CD4-positive, alpha-beta T cell treated with Interleukin-2 at 100 ng/mL for 4 hours (primary cell): ENCODE results near the gene WDR20.
"Not testable (repeated sequence)": the region's sequence is repeated elsewhere in the genome, so short reads cannot be mapped to it uniquely, and the experiment has no call there.

Experiments
- DNase-seq: peaks from one replicate; pipeline ENCODE4 v3.0.0-alpha.2; 2020; ENCODE audit warnings: low spot score

The WDR20 gene

GRCh38 chr14:102171173-102172020, 31.7 kb downstream of the WDR20 start:
- DNase-seq, result no peak

DNA sequence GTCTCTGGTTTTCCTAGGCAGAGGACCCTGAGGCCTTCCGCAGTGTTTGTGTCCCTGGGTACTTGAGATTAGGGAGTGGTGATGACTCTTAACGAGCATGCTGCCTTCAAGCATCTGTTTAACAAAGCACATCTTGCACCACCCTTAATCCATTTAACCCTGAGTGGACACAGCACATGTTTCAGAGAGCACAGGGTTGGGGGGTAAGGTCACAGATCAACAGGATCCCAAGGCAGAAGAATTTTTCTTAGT, 32.2 kb downstream of the WDR20 start:
- not testable (repeated sequence) for DNase-seq

GRCh38 chr14:102172721-102173120, 33.0 kb downstream of the WDR20 start:
- not testable (repeated sequence) for DNase-seq

DNA sequence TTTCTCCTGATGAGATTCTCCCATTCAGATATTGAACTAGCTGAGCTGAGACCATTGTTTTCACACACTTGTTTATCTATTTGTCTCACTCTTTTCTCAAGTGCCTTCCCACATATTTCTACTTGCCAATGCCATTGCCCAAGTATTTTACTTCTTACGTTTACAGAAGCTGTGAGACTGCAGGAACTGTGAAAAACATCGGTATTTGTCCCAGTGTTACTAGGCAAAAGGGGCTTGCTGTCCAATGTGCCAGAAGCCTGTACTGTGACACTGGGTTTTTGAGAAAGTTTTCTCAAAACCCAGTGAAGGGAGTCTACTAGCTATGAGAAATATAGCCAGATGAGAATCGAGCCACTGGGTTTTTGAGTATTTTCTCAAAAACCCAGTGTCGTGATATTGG, 37.5 kb downstream of the WDR20 start:
- no peak for DNase-seq

GRCh38 chr14:102178806-102179205, 39.1 kb downstream of the WDR20 start:
- no peak for DNase-seq

DNA sequence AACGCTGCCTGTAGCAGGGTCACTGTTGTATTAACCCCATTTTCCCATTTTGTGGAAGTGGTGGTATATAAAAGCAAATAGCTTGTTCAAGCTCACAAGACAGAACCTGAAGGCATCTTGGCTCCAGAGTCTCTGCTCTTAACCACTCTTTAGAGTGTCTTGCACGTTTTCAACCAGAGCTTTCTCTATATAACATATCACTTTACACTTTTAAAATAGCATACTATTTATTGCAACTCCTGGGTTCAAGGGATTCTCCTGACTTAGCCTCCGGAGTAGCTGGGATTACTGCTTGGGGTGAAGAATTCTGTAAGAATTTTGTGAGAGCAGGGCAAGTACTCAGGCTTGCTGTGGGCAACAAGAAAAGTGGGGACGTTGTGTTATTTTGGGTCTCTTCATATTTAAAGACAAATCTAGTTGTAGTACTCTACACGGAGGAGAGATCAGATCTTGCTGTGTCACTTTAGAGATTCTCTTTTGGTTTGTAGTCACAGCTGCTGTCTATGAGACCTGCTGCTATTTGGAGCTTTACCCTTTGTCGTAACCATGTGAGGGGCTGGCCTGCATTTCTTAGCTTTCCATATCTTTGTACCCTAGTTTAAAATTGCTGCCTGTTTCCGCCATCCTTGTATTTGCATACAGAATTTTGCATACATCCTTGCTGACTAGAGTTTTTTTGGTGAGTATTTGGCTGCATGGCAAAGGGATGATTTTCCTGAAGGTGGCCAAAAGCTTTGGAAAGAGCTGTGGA, 40.7 kb downstream of the WDR20 start:
- DNase-seq, result no peak

GRCh38 chr14:102181187-102181586, 41.5 kb downstream of the WDR20 start:
- DNase-seq, result no peak

GRCh38 chr14:102182190-102182589, 42.5 kb downstream of the WDR20 start:
- DNase-seq, result peak; percentile 17

- no peak for DNase-seq
These were observed 43.4 kb downstream of the WDR20 start for GRCh38 chr14:102182936-102183619.

- DNase-seq, result no peak
These were observed 44.2 kb downstream of the WDR20 start for GRCh38 chr14:102183886-102184285.

- DNase-seq, result no peak
These were observed 44.8 kb downstream of the WDR20 start for GRCh38 chr14:102184316-102185035.

GRCh38 chr14:102185360-102185759, 45.7 kb downstream of the WDR20 start:
- DNase-seq, result no peak

GRCh38 chr14:102187044-102187443, 47.3 kb downstream of the WDR20 start:
- no peak for DNase-seq

DNA sequence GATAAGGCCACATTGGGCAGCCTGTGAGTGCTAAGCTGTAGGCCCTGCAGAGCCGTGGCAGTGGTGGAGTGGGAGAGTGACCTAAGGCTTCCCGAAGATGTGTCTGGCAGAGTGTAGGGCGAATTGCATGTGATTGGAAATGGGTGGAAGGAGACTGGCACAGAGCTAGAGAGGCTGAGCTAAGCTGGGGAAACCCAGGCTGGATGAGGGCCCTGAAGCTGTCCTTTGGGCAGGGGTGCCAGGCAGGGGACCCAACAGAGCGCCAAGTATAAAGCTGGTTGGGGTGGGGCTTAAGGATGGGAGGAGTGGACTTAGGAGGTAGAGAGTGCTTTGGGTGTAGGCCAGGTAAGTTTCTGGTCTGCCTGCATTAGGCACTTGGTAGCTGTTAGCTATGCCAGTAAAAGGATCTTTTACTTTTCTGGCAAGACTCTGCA, 47.9 kb downstream of the WDR20 start:
- no peak for DNase-seq

- no peak for DNase-seq
These were observed 48.5 kb downstream of the WDR20 start for GRCh38 chr14:102188187-102188586.

DNA sequence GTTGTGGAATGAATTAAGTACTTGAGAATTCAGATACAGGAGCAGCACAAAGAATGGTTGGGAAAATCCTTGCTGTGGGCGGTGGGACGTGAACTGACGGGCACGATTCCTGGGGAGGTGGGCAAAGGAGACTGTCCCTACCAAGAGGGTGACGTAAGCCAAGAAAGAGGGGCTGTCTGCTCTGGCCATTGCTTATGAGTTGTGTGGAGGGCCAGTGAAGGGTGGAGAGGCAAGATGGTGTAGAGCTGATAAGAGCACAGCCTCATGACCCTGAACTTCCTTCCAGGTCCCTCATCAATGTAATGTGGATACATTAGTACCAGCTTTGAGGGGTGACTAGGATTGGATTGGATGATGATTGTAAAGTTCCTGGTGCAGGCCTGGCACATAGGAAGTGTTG, 50.2 kb downstream of the WDR20 start:
- DNase-seq, result no peak

GRCh38 chr14:102192840-102193502, 53.3 kb downstream of the WDR20 start:
- DNase-seq, result no peak

GRCh38 chr14:102194856-102195255, 55.2 kb downstream of the WDR20 start:
- no peak for DNase-seq

DNA sequence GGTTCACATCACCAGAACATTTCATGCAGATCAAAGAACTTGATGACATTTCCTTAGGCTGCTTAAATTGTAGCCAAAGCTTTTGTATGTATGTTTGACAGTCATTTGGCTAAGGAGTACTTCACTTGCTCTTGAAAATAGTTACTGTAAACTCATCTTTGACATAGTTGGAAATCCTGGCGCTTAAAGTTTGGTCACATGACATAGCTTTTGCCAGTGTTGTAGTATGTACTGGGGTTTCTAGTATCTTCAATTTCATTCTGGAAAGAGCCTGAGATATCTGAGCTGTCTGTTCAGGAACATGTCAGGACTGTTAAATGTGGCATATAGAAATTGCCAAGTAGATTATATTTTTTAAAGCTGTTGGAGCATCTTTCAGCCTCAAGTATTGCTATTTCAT, 55.7 kb downstream of the WDR20 start:
- no peak for DNase-seq

- no peak for DNase-seq
These were observed 56.6 kb downstream of the WDR20 start for GRCh38 chr14:102196039-102196901.

DNA sequence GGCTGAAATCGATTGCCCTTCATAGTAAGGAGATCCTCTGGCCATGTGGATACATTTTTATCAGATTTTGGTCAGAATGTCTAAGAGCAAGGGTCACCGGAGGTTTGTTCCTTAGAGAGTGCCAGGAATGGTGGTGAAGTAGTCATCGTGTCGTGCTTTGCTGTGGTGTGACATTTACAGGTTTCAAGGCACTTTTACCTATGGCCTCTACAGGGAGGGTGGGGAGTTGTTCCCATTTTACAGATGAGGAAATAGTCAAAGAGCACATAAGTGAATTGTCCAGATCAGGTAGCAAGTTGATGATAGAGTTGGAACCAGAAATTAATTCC, 57.2 kb downstream of the WDR20 start:
- no peak for DNase-seq
